Epithelial cell of esophagus (primary cell): ENCODE data around the gene PRX.
A peak's percentile ranks its signal among the peaks of the same experiment; 100 is the strongest.

ENCODE experiments used
- DNase-seq: peaks from one replicate; pipeline ENCODE4 v3.0.0; 2010; ENCODE audit warnings: low read depth
- H3K4me3 ChIP-seq: 2 replicates; pipeline ENCODE4 v1.5.1; 2011; ENCODE audit warnings: mild to moderate bottlenecking, low read length, control low read depth
- TF ChIP-seq, protein P1 (sequence below): IDR thresholded peaks from 2 replicates; pipeline ENCODE4 v1.5.1; 2011; ENCODE audit warnings: low read depth, mild to moderate bottlenecking, low read length, control low read depth, inconsistent platforms; ENCODE audit not compliant: insufficient read depth; ENCODE audit errors: missing control alignments

PRX gene

DNA sequence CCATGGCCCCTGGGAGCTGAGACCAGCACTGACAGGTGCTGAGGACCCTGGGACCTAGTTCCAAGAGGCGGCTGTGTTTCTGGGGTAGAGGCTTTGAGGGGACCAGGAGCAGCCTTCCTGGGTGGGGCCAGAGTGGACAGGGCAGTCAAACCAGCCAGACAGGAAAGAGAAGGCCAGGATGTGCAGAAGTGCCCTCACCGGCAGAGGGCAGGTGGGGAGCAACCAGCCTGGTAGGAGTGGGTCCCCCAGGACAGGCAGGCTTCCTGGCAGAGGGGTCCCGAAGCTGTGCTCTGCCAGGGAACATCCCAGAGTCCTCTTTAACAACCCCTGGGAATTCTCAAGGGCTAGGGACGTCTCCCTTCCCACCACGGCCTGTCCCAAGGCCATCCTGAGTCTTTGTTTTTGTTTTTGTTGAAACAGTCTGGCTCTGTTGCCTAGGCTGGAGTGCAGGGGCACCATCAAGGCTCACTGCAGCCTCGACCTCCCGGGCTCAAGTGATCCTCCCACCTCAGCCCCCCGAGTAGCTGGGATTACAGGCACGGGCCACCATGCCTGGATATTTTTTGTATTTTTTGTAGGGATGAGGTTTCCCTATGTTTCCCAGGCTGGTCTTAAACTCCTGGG lies 20.2 kb downstream of the PRX start:
- peak; percentile 72 for DNase-seq
- no peak overlapping the region for H3K4me3 ChIP-seq
- TF ChIP-seq, protein P1, sequence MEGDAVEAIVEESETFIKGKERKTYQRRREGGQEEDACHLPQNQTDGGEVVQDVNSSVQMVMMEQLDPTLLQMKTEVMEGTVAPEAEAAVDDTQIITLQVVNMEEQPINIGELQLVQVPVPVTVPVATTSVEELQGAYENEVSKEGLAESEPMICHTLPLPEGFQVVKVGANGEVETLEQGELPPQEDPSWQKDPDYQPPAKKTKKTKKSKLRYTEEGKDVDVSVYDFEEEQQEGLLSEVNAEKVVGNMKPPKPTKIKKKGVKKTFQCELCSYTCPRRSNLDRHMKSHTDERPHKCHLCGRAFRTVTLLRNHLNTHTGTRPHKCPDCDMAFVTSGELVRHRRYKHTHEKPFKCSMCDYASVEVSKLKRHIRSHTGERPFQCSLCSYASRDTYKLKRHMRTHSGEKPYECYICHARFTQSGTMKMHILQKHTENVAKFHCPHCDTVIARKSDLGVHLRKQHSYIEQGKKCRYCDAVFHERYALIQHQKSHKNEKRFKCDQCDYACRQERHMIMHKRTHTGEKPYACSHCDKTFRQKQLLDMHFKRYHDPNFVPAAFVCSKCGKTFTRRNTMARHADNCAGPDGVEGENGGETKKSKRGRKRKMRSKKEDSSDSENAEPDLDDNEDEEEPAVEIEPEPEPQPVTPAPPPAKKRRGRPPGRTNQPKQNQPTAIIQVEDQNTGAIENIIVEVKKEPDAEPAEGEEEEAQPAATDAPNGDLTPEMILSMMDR: peak; percentile 68

DNA sequence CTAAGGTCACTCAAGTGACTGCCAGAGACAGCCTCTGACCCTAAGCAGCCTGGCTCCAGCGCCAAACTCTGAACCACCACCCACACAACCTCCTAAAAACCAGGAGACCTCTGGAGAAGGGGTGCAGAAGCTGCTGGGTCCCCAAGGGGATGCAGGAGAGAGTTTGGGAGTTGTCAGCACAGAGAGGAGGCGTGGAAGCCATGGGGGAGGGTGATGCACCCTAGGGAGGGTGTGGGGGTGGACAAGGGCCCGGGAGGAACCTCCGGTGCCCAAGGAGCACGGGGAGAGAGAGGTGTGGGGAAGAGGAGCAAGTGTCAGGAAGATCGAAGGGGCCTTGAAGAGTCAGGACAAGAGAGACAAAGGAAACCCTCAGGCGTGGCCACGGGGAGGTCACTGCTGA lies 21.1 kb downstream of the PRX start:
- no peak overlapping the region for H3K4me3 ChIP-seq
- DNase-seq: no peak
- TF ChIP-seq, protein P1: no peak

DNA sequence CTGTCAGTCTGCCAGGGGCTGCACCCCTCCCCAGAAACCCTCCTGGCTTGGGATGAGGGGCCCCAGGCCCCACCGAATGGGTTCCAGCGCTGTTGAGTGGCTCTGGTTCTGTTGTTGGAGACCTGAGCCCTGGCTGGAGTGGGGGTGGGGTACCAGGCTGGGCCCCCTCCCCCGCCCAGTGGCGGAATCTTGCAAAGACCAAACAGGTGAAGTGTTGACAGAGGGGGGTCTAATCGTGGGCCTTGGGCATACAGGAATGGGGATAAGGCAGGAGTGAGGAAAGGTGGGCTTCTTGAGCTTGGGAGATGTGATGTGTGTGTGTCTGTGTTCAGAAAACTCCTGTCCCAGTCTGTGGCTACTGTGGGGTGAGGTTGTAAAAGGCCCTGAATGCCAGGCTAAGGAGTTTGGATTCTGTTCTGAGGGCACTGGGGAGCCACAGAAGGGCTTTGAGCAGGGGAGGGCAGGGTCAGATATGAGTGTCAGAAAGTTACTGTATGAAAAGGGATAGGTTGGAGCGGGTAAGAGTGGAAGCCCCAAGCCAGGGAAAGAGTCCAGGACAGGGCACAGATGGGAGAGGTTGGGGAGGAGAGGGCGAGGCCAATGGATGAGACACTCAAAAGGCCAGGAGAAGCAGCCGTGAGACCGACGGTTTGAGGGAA lies 23.0 kb downstream of the PRX start, which contains the start of gene HIPK4:
Gene HIPK4, minus strand, starts transcription at position 98 of the 659 bp plus-strand sequence. CDS start 279 bp downstream, outside the sequence.
- H3K4me3 ChIP-seq: no peak within 1 kb of the TSS
- TF ChIP-seq, protein P1: no peak
- no peak for DNase-seq

DNA sequence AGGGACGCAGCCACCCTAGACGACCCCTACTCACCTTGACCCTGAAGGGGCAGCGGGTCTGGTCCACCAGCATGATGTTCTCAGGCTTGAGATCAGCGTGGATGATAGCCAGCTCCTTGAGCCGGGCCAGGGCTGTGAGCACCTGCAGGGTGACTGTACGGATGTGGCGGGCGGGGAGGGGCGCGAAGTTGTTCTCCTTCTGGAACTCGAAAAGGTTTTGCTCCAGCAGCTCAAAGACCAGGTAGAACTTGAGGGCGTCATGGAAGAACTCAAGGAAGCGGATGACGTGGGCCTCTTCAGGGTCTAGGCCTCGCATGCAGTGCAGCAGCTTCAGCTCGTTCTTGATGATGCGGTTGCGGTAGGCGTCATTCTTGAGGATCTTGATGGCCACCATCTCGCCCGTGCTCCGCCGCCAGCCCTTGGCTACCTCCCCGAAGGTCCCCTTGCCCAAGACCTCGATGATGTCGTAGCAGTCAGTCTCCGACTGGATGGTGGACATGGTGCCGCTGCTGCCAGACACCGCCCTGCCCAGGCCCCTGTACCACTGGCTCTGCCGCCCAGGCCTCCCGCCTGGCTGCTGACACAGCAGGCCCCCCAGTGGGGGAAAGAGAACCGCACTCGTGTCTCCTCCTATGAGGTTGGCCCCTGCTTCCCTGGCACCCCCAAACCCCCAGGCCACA lies 23.6 kb downstream of the PRX start:
- H3K4me3 ChIP-seq: no peak overlapping the region
- TF ChIP-seq, protein P1: no peak
- DNase-seq: no peak

DNA sequence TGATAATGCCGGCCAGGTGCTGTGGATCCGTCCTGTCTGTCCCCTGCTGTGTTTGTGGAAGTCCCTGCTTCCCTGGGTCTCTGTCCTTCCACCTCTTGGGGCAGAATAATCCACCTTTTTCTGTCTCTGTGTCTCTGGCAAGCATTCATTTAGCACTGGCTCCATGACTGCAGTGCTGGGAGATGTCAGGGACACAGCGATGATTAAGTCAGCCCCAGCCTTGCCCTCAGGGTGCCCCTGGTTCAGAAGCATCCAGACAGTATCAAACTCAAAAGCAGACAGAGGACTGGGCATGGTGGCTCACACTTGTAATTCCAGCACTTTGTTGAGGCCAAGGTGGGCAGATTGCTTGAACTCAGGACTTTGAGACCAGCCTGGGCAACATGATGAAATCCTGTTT lies 24.7 kb downstream of the PRX start:
- peak; percentile 59 for DNase-seq
- no peak overlapping the region for H3K4me3 ChIP-seq
- TF ChIP-seq, protein P1: no peak

DNA sequence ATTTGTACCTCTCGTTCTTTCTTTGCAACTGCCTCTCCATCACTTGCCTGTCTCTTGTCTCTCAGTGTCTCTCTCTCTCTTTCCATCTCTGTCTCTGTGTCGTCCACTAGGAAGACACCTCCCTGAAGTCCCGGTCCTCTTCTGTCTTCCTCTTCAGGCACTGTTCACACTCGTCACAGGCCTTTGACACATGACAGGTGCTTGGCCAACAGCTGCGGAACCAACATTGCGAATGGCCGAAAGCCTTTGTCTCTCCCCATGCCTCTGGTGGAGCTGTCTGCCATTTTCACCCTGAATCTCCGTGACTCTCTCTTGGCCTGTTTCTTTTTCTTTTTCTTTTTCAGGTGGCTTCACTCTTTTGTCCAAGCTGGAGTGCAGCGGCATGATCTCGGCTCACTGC lies 26.0 kb downstream of the PRX start:
- TF ChIP-seq, protein P1: no peak
- no peak for DNase-seq
- no peak overlapping the region for H3K4me3 ChIP-seq
